ENCODE results near the gene GIT2.

GIT2 gene

GRCh38 chr12:109885616-109886015 is 110.6 kb downstream of the GIT2 start:
- DNase-seq: no peak

- DNase-seq: no peak
Measured at GRCh38 chr12:109883461-109883860, 112.7 kb downstream of the GIT2 start.

- DNase-seq: no peak
Measured at GRCh38 chr12:109881752-109882151, 114.4 kb downstream of the GIT2 start.

- DNase-seq: no peak
Measured at GRCh38 chr12:109880938-109881337, 115.2 kb downstream of the GIT2 start.

- DNase-seq: peak; percentile 93
Measured at GRCh38 chr12:109880043-109880931, 115.9 kb downstream of the GIT2 start, which contains the start of gene GLTP. TSS of gene GLTP (minus strand) at chr12:109880541. CDS start at chr12:109880374, 167 bp downstream.
